HG03045 (cell line): ENCODE results near the gene PDZK1IP1.

Experiments used
- ATAC-seq: cut with Tn5 transposase; IDR thresholded peaks from one replicate; pipeline ENCODE4 v1.9.1; 2021; ENCODE audit warnings: mild to moderate bottlenecking, moderate library complexity; ENCODE audit not compliant: unreplicated experiment

The PDZK1IP1 gene, protein sequence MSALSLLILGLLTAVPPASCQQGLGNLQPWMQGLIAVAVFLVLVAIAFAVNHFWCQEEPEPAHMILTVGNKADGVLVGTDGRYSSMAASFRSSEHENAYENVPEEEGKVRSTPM

DNA sequence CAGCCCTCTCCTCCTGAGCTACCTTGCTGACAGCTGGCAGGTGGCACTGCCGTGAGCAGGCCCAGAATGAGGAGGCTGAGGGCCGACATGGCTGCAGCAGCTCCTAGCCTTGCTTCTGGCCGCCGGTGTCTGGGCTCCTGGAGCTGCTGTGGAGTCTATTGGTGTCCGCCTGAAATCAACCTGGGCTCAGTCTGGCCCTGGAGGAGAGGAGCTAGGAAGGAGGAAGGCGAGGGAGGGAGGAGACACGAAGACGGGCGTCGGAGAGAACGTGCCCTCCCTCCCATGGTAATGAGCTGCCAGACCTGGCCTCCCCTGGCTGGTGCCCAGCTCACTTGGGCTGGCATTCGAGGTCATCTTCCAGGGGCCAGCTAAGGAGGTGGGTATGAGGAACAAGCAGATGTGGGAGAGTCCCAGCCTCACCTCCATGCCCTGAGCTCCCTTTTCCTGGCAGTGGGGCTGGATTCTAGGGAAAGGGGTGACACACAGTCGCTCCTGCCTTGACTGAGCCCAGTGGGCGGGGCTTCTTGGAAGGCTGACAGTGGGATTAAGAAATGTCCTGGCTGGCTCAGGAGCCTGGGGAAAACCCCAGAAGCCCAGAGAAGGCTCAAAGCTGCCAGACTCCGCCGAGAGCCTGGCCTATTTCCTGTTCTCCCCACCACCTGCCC is at the start of gene PDZK1IP1:
PDZK1IP1 (minus strand) TSS at position 193 of the 665 bp plus-strand sequence; CDS start at position 89, 104 bp downstream.
- no peak for ATAC-seq

DNA sequence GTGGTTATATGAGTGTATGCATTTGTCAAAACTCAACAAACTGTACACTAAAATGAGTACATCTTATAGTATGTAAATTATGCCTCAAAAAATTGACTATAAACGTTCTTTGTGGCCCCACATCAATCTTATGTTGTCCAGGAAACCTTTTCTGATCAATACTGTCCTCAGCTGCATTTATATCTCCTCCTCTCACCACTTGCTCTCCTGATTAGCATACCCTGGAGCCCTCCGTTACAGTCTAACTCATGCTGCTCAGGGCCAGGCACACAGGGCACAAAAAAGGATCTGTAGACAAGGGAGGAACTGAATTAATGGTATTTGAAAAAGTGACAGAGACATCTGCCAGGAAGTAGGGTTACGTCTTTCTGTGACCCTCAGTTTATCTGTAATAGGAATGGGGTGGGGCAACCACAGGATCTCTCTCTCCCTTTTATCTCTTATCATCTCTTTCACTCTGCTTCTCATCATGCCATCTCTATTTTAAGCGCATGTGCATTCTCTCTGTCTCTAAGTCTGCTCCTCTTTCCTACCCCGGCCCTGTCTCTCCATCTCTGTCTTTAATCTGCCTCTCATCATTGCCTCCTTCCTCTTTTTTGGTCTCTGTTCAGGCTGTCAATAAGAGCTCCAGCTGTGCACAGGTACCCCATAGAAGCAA is 49.2 kb upstream of the PDZK1IP1 start:
- ATAC-seq = no peak

DNA sequence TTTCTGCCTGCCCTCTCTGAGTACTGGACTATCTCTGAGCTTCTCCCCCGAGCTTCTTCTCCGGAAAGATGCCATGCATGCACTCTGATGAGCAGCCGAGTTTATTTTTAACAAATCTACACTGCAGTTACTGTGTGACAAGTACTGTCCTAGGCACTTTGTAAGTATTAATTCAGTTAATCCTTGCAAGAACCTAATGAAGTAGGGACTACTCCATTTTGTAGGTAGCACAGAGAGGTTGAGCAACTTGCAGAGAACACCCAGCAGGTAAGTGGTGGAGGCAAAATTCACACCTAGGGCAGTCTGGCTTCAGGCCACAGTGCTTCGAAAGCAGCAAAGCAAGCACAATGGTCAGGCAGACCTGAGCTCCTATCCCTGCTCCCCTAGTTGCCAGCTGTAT is 46.0 kb upstream of the PDZK1IP1 start:
- ATAC-seq = no peak

DNA sequence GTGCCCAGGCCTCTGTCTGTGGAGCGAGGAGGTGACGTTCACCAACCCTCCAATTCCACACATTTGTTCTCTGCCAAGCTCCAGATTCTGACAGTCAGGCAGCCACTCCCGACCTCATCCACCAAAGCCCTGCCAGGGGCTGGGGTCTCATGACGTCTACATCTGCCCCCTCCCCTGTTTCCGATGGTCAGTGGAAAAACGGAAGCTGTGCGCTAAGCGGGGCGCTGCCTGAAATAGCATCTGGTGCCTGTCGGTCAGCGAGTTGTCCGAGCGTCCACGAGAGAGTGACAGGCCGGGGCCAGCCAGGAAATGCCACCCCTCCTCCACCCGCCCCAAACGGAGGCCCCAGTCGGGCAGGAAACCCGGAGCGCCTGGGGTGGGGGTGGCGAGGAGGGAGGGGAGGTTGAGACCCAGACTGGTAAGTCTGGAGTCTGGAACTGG is 45.4 kb upstream of the PDZK1IP1 start:
- no peak for ATAC-seq

DNA sequence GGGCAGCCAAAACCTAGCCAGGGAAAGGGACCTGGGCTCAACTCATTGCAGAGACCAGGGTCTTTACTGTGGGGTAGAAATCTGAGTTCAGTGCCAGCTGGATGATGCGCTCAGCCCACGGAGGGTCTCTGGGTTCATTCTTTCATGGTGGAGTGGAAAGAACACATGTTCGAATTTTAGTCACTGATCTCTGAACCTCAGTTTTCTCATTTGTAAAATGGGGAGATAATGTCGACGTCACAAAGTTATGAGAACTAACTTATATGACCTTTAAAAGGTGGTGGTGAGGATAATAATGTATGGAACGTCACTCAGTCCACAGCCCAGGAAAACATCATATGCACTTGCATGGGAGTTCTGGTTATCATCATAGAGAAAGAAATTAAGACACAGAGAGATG is 43.4 kb upstream of the PDZK1IP1 start:
- ATAC-seq = no peak

DNA sequence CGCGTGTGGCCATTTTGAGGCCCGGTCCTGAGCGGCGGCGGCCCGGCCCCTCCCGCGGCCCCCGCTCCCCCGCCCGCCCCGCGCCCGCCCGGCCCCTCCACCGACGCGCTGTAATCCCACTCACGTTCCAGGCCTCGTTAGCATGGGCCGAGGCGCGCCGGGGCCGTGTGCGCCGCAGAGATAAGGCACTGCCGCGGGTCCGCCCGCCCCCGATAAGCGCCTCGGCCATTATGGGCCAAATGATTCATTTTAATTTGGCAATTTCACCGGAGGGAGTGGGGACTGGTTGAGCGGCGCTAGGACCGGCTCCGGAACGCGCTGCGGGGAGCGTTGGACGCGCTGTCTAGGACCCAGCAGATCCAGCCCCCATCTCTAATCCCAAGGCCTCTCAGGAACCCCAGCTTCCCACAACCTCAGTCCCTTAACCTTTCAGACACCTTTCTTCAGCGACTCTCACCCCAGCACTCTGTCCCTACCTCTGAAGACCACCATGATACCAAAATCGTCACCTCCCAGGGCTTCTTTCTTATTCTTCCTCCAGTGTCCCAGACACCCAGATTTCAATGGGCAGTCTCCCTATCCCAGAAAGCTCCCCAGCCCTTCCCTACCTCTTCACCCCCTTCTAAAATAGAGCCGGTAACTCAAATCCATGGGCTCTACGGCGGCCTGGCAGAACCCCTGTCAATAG is 42.5 kb upstream of the PDZK1IP1 start, which contains the start of gene TAL1:
TAL1 (minus strand) TSS at position 39 of the 688 bp plus-strand sequence. CDS start 6,337 bp downstream, outside the sequence.
- ATAC-seq = no peak

DNA sequence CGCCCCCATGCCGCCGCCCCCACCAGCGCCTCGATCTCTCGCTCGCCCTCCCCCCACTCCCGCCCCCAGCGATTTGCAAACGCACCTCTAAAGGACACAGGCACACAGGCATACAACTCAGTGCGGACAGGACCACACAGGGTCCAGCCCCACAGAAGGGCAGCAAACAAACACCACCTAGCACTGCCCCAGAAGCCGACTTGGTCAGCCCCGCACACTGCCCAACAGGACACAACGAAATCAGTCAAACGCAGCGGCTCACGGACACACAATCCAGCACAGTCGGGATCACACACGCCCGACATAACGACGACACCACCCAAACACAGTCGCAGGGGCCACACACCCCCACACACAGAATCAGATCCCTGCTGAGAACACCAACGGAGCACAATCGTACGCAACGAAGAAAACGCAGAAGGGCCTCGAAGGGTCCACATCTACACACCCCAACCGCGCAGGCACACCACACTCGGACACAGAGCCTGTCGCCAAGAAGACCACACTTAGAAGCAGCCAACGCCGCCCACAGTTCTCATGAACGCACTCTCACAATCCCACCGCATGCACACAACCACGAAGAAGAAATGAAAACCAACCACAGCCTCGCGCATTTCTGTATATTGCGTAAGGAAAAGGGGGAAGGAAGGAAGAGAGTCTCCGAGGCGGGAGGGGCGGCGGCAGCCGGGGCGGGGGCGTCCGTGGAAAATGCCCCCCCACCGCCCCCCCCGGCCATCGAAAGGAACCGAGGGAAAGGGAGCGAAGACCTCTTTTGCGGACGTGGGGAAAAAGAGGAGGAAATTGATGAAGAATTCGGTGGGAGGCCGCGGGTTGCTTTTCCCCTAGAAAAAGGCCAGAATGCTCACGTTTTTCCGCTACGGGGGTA is 41.7 kb upstream of the PDZK1IP1 start:
- no peak for ATAC-seq

DNA sequence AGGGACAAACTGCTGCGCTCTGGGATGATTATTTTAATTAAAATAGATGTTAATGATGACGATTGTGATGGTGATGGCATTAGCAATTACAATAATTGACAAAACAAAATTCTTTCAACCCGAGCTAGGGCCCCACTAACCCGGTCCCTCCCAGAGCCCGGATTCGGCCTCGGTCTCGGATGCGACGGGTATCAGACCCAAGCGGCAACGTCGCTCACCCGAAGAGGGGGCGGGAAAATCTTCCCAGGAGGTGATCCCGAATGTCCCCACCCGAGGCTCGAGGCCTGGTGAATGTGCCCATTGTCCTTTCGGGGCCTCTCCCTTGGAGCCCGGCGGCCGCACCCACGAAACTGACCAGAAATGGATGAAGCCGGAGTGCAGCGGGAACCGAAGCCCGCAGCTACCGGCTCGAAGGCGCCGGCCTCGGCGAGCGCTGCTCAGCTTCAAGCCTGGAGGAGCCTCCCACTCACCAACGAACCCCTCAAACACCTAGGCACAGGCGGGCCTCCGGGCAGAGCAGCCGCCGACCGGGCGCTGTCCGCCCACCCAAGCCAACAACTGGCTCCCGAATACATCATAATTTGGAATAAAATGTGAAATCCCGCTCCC is 41.0 kb upstream of the PDZK1IP1 start:
- no peak for ATAC-seq

DNA sequence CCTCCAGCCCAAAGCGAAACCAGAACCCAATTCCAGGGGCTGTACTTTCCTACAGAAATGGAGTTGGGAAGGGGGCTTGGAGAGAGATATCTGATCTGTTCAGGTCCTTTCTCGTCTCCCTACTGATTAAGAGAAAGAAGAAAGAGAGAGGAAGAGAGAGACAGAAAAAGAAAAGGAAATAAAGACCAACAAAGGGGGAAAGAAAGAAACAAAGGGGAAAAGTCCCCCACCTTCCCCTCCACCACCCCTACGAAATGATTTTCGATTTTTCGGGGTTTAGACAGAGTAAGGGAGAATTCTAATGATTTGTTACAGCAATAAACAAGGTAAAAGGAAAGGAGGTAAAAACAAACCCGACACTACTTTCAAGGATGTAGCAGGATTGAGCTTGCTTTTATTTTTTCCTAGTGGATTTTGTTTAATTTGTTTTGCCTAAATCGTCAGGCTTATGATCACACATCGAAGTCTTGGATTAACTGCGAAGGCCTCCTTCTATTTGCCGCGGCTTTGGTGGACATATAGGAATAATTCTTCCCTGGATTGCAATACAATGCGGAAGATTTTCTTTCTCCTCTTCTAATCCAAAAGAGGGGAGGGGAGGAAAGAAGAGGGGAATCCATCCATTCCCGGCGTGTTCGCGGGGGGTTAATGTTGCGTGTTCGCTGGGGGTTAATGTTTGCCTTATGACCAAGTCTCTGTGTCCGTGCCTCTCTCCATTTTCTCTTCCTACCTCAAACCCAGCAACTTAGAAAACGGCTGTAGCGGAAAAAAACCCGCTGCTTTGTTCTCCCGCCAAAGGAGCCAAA is 40.3 kb upstream of the PDZK1IP1 start:
- ATAC-seq = no peak

DNA sequence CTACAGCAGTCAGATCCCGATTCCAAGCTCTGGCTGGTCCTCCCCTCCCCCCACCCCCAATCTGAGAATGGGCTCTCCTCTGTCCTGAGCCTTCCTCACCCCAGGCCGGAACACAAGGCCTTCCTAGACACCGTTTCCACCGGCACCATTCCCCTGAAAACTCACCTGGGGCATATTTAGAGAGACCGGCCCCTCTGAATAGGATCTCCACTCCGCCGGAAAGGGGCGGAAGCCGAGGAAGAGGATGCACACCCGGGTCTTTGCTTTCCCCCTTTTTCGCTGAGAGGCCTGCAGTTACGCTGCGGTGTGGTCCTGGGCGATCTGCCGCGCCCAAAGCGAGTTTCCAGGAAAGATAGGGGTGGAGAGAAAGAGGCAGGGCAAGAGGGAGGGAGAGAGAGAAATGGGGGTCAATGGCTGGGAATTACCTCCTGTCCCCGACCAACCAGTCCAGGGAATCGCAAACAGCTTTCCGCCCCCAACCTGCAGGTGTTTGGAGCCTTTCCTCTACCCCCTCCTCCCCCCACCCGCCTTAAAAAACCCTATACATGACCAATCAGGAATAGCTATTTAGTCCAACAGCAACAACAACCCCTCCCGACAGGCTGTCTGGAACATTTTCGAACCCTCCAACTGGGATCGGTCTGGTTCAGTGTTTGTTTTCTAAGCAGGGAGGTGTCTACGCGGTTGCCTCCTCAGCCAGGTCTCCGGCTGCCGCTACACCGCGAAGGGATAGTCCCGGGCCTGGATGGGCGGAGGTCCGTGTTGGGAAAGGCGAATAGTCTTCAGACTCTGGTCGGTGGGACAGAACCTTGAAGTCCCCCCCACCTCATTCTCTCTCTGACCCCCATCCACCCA is 39.4 kb upstream of the PDZK1IP1 start:
- no peak for ATAC-seq

DNA sequence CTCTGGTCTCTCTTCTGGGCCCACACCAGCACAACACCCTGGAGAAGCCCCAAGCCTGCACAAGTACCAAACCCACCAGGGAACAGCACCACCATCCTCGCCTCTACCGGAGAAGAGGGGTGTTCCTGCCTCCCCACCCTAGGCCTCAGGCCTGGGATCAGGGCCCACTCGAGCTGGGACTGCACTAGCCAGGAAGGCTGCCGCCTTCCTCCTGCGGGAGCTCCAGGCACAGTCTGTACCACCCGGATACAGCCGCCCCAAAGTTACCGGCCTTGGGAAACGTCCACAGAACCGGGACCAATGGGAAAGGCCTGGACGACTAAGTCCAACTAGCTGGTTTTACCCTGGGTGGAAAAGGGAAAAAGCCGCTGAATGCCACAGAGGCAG is 38.8 kb upstream of the PDZK1IP1 start:
- ATAC-seq = no peak

DNA sequence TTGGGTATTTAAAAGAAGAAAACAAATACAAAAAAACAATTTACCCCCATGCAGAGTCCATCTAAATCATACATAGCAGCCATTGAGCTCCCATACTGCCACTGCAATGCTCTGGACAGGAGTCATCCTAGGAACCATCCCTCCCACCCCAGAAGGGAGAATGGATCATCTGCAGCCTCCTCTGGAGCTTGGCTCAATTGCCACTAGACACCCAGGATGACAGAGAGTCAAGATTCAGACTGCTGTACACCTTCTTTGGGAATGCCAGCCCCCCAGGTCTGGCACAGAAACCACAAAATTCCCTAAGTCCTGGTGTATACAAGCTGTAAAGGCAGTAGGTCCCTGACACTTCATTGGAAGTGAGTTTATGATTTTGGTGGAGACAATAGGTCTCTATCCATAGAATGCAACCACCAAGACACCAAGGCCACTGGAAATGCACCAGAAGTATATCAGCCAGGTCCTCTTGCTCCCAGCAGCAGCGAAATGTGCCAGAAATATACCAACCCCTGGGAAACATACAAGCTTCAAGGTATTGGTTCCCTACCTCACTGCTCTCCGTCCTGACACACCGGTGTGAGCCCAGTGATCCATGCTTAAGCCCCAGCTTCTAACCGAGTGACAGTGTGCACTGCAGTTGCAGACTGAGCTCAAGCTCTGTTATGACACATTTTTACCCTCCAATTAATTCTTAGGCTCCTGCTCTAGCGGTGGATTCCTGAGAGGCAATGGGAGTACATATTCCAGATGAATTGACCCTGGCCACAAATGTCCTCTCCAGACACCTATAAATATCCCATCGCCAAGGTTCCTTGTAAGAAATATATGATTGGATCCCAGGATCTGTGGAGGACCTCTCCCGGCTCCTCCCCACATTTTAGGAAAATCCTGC is 37.8 kb upstream of the PDZK1IP1 start:
- no peak for ATAC-seq

DNA sequence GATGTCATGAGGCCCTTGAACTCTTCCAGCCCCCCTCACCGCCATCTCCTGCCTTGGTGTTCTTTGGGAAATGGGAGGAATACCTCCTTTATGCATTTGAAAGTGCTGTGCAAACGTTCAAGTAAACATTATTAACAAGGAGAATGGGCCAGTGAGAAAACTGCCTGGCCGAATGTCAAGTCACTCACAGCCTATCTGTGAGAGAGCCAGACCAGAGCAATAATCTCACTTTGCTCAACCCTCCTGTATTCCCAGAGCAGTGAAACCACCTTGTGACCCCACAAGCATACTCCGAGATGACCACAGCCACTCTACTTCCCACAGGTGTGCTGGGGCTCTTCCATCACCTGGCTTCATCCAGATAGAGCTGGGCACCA is 37.0 kb upstream of the PDZK1IP1 start:
- no peak for ATAC-seq

DNA sequence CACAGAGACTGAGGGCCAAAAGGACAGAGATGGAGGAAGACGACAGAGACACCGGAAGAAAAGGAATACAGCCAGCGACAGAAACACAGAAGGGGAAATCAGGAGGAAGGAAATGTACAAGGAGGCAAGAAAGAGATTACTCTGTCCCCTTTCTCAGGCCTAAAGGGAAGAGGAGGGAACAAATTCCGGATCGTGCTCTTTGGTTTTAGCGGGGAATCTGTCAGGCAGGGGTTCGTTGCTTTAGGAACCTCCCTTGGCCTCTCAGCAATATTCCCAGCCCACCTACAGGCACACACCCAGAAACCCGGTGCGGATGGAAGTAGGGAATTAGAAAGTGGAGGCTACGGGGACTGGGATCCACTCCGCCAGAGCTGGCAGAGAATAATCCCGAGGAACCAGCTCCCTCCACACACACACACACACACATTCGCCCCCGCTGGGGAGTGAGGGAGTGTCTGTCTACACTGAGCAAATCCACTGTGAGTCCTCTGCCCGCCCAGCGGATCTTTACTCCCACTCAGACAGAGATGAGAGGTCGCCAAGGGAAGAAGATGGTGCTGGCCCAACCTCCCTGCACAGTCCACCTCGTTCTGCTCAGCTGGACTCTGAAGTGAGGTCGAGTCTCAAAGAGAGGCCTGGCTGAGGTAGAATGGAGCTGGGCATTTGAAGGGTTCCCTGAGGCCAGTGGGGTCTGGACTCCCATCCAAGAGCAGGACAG is 36.4 kb upstream of the PDZK1IP1 start:
- no peak for ATAC-seq

DNA sequence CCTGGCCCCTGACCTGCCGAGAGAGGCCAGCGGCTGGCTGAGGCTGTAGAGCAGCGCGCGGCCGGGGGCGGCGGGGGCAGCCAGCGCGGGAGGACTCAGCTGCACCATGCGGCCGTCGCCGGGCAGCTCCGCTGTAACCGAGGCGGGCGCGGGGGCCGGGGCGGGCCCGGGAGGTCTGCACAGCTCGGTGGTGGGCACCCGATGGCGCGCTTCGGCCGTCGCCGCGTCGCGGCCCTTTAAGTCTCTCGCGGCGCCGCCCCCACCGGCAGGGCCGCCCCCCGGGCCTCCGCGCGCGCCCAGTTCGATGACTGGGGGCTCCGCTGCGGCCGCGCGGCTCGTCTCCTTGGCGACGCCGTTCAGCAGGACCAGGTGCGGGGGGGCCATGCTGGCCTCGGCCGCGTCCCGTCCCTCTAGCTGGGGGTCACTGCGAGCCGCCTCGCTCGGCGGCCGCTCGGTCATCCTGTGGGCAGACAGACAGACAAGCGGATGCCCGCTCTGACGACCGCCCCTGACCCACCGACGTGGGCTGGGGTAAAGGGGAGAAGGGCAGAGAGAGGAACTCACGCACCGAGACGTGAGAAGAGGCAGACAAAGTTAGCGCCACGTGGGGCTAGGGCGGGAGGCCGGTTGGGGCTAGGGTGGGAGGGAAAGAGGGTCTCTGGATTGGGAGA is 35.7 kb upstream of the PDZK1IP1 start:
- no peak for ATAC-seq

DNA sequence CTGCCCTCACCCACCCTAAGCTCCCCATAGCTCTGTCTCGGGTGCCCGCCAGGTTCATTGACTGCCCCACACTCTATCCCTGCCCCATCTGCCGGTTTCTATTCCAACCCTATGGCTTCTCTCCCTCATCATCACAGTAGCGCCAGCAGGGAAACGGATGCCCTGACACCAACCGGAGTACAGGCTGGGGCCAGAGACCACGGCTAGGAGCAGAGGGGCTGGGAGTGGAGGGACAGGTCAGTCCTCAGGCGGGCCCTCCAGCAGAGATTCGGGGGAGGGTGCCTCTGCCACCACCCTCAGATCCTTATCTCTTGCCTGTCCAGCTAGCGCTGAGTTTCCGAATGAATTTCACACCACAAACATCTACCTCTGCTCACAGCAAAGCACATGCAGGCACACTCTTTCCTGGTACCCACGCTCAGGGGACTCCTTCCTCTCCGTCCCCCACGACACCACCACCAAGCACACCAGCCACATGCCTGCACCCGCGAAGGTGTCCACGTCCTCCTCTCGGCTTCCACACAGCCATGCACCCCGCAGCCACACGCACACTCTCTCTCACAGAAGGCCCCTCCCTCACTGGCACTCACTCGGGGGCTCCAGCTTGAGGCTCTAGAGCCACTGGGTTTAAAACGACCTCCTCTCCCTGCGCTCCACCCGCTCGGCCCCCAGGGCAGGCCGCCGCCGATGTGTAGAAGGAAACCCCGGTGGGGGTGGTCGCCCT is 35.0 kb upstream of the PDZK1IP1 start:
- no peak for ATAC-seq
